Measurements from ENCODE around the gene C12orf42.

The C12orf42 gene

GRCh38 chr12:103423516-103423910 is 72.3 kb downstream of the C12orf42 start:
- no peak for DNase-seq (ENCODE audit: low read depth)

- DNase-seq (ENCODE audit: low read depth): no peak
Observed at GRCh38 chr12:103422746-103423515, 72.8 kb downstream of the C12orf42 start.

DNA sequence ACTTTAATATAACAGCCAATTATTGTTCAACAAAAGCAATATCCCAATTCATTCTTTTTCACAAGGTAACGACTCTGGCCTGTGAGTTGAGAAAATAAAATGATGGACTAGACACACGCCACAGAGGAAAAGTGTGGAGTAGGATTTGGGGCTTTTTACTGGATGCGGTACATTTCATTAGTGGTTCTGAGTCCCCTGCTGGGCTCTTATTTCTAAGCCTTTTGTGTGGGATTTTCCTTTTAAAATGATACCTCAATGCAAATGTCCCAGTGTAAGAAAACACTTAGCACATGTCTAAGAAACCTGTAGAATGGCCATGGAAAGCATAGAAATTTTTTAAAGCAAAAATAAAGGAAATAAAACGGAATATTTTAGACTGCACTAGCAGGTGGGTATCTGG is 73.4 kb downstream of the C12orf42 start:
- no peak for DNase-seq (ENCODE audit: low read depth)

- no peak for DNase-seq (ENCODE audit: low read depth)
Observed at GRCh38 chr12:103421402-103421801, 74.4 kb downstream of the C12orf42 start.

- no peak for DNase-seq (ENCODE audit: low read depth)
Observed at GRCh38 chr12:103415681-103416080, 80.1 kb downstream of the C12orf42 start.

- DNase-seq (ENCODE audit: low read depth): no peak
Observed at GRCh38 chr12:103401421-103401820, 94.3 kb downstream of the C12orf42 start.

DNA sequence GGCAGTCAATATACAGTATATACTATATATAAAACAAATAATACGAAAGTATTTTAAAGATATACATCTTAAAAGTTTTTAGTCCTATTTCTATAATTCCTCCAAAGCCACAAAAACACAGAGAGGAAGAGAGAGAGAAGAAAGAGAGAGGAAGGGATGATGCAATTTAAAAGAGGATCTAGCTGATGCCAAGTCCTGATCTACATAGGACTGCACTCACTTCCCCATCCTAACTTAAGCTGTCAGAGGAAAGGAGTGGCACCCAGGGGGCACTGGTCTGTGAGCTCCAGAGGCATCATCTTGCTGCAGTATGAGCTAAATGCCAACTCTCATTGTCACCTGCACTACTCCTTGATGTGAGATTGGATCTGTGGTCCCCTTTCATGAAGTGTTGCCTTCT is 95.8 kb downstream of the C12orf42 start:
- no peak for DNase-seq (ENCODE audit: low read depth)

- DNase-seq (ENCODE audit: low read depth): no peak
Observed at GRCh38 chr12:103397536-103397935, 98.2 kb downstream of the C12orf42 start.

DNA sequence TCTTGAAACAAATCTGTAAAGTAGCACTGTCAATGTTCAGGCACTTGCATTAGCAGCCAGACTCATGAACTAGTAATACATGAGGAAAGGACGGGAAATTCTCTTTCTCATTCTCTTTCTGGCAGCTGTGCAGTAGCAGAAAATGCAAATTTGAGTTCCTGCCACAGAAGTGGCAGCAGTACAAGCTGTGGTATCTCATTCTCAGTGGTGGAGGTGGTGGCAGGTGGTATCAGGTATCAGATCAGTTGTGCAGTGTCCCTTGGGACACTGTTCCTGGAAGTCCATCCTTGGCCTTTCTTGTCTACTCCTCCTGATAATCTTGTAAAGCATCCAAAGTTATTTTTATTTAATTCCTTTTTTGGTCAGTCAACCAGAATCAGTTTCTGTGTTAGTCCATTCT is 103.0 kb downstream of the C12orf42 start:
- DNase-seq (ENCODE audit: low read depth): no peak

- DNase-seq (ENCODE audit: low read depth): no peak
Observed at GRCh38 chr12:103391103-103391502, 104.7 kb downstream of the C12orf42 start.

DNA sequence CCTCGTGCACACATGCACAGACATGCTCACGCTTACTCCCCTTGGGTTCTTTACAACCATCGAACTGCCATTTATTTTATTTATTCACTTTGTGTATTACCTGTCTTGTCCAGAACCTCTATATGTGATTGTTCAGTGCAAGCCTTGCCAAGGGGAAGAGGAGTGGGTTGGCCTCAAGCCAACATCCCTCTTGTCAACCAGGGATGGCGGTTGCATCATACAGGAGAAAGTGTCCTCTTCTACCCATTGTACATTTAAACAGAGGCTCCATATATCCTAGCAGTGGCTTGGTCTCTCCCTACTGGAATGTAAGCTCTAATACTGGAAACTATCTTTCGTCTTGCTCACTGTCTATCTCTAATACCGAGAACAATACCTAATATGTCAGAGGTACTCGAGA is 108.4 kb downstream of the C12orf42 start:
- no peak for DNase-seq (ENCODE audit: low read depth)

DNA sequence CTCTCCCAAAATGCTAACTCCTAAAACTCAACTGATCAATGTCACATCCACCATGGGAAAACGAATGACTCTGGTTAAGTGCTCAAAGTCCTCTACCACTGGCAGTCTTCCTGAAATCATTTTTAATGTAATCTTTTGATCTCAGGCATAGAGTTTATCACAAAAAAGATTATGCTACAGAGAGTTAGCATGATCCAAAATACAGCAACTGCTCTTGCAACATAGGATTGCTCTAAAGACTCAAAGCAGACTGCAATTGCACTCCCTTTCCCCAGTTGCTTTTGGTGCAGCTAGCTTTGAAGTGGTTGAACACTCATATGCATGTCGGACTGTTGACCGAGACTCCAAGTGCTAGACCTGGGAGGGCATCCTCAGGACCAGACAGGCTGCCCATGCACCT is 109.3 kb downstream of the C12orf42 start:
- no peak for DNase-seq (ENCODE audit: low read depth)

DNA sequence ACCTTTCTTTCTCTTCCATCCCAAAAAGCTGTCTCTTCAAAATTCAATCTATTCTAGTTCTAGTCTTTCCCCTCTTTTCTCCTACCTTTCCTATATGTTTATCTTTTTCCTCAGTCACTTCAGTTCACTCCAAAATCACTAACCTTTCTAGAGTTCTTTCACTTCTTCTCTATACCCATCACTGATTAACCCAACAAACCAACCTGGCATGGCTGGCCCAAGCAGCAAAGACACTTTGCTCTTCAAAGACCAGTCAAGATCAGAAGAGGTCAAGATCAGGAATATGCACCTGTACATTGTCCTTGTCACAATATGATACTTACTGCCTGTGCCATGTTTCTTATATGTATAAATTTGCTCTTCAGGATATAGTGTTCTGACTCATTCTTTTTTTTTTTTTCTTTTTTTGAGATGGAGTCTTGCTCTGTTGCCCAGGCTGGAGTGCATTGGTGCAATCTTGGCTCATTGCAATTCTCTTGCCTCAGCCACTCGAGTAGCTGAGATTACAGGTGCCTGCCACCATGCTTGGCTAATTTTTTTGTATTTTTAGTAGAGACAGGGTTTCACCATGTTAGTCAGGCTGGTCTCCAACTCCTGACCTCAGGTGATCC is 112.9 kb downstream of the C12orf42 start:
- DNase-seq (ENCODE audit: low read depth): no peak

- no peak for DNase-seq (ENCODE audit: low read depth)
Observed at GRCh38 chr12:103382119-103382518, 113.6 kb downstream of the C12orf42 start.

DNA sequence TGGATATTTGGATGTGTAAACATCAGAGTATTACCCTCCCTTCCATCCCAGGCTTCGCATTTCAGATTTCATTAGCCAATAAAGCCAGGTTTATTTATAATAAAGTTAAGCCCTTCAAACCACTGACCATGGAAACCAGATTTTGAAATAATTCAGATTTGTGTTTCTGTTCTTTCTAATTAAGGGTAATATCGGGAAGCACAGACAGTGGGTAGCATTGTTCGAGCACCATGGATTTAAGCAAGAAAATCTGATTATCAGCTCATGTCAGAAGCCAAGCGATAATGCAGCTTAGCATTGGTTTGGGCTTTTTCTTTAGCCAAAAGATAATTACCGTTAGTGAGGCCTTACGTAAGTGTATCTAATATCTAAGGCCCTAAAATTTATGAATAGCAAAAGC is 116.1 kb downstream of the C12orf42 start:
- no peak for DNase-seq (ENCODE audit: low read depth)

GRCh38 chr12:103373088-103373523 is 122.7 kb downstream of the C12orf42 start:
- no peak for DNase-seq (ENCODE audit: low read depth)

DNA sequence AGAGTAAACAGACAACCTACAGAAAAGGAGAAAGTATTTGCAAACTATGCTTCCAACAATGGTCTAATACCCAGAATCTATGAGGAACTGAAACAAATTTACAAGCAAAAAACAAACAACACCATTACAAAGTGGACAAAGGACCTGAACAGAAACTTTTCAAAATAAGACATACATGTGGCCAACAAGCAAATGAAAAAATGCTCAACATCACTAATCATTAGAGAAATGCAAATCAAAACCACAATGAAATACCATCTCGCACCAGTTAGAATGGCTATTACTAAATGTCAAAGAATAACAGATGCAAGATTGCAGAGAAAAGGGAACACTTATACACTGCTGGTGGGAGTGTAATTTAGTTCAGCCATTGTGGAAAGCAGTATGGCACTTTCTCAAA is 125.8 kb downstream of the C12orf42 start:
- no peak for DNase-seq (ENCODE audit: low read depth)

- DNase-seq (ENCODE audit: low read depth): no peak
Observed at GRCh38 chr12:103368167-103368566, 127.6 kb downstream of the C12orf42 start.

DNA sequence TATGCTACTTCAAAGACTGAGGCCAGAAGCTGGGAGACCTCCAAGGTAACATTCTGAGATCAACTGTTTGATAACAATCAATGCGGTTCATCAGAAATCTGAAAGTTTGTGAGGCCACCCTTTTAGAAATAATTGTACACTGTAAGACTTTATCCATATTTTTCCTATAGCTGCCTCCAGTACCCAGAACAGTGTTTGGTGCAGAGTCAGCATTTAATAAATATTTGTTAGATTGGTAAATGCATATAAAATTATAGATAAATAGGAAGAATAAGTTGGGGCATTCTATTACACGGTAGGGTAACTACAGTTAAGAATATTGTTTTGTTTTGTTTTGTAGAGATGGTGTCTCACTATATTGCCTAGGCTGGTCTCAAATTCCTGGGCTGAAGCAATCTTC is 141.4 kb downstream of the C12orf42 start:
- DNase-seq (ENCODE audit: low read depth): no peak

DNA sequence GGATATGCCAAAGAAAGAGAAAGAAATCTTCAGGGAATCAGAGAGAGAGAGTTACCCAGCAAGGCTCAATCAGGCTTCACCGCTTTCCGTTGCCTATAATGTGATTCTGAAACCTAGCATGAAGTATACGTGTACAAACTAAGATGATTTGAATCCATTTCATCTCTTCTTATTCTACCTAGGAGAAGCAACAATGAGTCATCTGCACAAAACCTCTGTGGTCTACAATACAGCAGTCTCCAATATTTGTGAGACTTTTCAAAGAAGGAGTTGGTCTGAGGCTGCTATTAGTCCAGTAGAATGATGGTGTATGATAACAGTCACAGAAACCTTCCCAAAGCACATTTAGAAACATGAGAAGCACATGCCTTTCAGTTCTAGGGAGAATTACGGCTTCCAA is 141.9 kb downstream of the C12orf42 start:
- DNase-seq (ENCODE audit: low read depth): no peak

DNA sequence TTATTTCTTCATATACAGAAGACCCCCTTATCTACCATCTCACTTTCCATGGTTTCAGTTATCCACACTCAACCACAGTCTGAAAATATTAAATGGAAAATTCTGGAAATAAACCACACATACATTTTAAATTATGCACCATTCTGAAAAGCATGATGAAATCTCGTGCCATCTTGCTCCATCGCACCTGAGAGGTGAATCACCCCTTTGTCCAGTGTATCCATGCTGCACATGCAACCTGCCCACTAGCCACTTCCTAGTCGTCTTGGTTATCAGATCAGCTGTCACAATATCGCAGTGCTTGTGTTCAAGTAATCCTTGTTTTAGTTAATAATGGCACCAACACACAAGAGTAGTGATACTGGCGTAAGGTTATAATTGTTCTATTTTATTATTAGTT is 145.7 kb downstream of the C12orf42 start:
- DNase-seq (ENCODE audit: low read depth): no peak

GRCh38 chr12:103348935-103349334 is 146.8 kb downstream of the C12orf42 start:
- no peak for DNase-seq (ENCODE audit: low read depth)

DNA sequence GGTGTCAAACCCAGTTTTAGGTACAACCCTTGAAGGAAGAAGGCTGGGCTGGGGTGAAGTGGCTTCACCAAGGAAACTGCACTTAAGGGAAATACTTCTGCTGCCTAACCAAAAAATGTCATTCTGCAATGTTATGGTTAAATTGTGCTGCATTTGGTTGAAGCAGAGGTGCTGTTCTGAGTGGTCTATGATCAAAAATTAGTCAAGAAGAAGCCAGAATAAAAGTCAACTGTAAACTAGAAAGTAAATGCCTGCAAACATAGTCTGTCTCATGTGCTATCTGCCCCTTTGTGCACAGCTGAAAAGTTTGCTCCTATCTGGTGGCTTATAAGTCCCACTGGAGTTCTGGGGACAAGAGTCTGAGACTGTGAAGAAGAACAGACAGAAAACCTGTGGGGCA is 158.8 kb downstream of the C12orf42 start:
- no peak for DNase-seq (ENCODE audit: low read depth)

DNA sequence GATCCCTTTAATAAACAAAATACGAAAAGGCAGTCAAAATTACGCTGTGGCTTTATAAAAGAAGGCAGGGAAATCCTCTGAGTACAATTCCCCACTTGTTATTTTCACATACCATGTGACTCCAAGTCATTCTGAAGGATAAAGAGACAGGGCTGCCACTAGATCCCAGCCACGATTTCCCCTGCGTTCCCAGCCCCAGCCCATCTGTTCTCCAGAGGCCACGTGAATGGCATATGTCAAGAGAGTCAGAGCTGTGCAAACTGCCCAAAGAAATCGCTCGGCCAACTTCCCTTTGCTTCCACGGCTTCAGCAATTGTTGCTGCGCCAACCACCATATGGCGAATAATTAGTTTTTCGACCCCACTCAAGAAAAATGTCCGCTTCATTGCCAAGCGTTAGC is 161.3 kb downstream of the C12orf42 start:
- DNase-seq (ENCODE audit: low read depth): no peak

Data from activated T-cell treated with anti-CD3 and anti-CD28 coated beads for 48 hours (primary cell).